OCI-LY7 (cell line): ENCODE data around the gene ZNF189. TPM values are rescaled to one million over a fixed set of nuclear protein-coding genes. Genes with fewer than 3 reads are reported as not detected.

ENCODE experiments used
- BruUV-seq: library from RNA; stranded (reverse); fragments of 400-500 nt; replicated peaks from 2 replicates; lab custom pipeline; 2021; lab: Mats Ljungman, UMichigan
- CTCF ChIA-PET: fragments of 300-600 bp; sonication (Branson Sonifier 250); formaldehyde crosslinking; loops from one replicate; lab custom pipeline; 2022; ENCODE audit warnings: antibody characterized with exemption; ENCODE audit not compliant: unreplicated experiment; lab: Charles Lee
- POLR2A ChIA-PET: fragments of 300-600 bp; sonication (Branson Sonifier 250); formaldehyde crosslinking; loops from one replicate; lab custom pipeline; 2022; ENCODE audit warnings: antibody characterized with exemption; lab: Charles Lee
- DNase-seq: peaks from one replicate; pipeline ENCODE4 v3.0.0-alpha.2; 2015; ENCODE audit warnings: low spot score
- H2AFZ ChIP-seq: fragments of 200-600 bp; sonication (generic), shearing (Covaris generic); 2 replicates; pipeline ENCODE4 v1.6.1; 2014; ENCODE audit warnings: mild to moderate bottlenecking, antibody characterized with exemption, low read length, moderate library complexity
- H3K27ac ChIP-seq: fragments of 200-600 bp; sonication (generic); 2 replicates; pipeline ENCODE4 v1.5.1; 2014; ENCODE audit warnings: mixed run types, low read depth, mild to moderate bottlenecking, moderate library complexity, low read length, inconsistent platforms; ENCODE audit not compliant: poor library complexity, severe bottlenecking
- H3K36me3 ChIP-seq: fragments of 200-600 bp; sonication (generic); 2 replicates; pipeline ENCODE4 v1.6.1; 2014; ENCODE audit warnings: mild to moderate bottlenecking, antibody characterized with exemption, low read length, moderate library complexity, mixed read lengths; ENCODE audit not compliant: insufficient read depth
- H3K4me1 ChIP-seq: fragments of 200-600 bp; sonication (generic); 2 replicates; pipeline ENCODE4 v1.5.1; 2014; ENCODE audit warnings: mild to moderate bottlenecking, low read length; ENCODE audit not compliant: insufficient read depth, poor library complexity, severe bottlenecking
- H3K4me2 ChIP-seq: fragments of 200-600 bp; sonication (generic); 2 replicates; pipeline ENCODE4 v1.6.1; 2014; ENCODE audit warnings: mild to moderate bottlenecking, low read length
- H3K4me3 ChIP-seq: fragments of 200-600 bp; sonication (generic); 2 replicates; pipeline ENCODE4 v1.5.1; 2014; ENCODE audit warnings: mild to moderate bottlenecking, low read depth, low read length; ENCODE audit not compliant: poor library complexity, severe bottlenecking
- H3K79me2 ChIP-seq: fragments of 200-600 bp; sonication (generic); 2 replicates; pipeline ENCODE4 v1.6.1; 2016; ENCODE audit warnings: low read depth, mild to moderate bottlenecking, low read length, moderate library complexity, mixed read lengths; ENCODE audit not compliant: insufficient read depth
- H3K9me2 ChIP-seq: fragments of 200-600 bp; sonication (generic); 2 replicates; pipeline ENCODE4 v1.6.1; 2016; ENCODE audit warnings: mild to moderate bottlenecking, low read length, mixed read lengths; ENCODE audit not compliant: insufficient read depth
- H3K9me3 ChIP-seq: fragments of 200-600 bp; sonication (generic); 2 replicates; pipeline ENCODE4 v1.6.1; 2014; ENCODE audit warnings: mild to moderate bottlenecking, mixed run types, low read length, mixed read lengths
- H4K20me1 ChIP-seq: fragments of 200-600 bp; sonication (generic); 2 replicates; pipeline ENCODE4 v1.6.1; 2014; ENCODE audit warnings: mild to moderate bottlenecking, antibody characterized with exemption, low read length, moderate library complexity, mixed read lengths; ENCODE audit not compliant: insufficient read depth
- EZH2phosphoT487 ChIP-seq: fragments of 200-600 bp; sonication (generic); IDR thresholded peaks from 2 replicates; pipeline ENCODE4 v1.6.1; 2018; ENCODE audit warnings: low read depth, borderline replicate concordance, mild to moderate bottlenecking, mixed run types, antibody characterized with exemption, low read length, moderate library complexity, mixed read lengths
- intact Hi-C: fragments of 100-400 bp; cut with micrococcal nuclease; formaldehyde crosslinking; loops from one replicate; pipeline ENCODE4 v1.10.0; 2022; ENCODE audit not compliant: unreplicated experiment
- small RNA-seq: library from RNA; depleted of rRNA; stranded (forward); fragments of <200 nt; gene quantifications from one replicate; pipeline ENCODE3, GENCODE V24; 2014
- total RNA-seq, 2 experiments: library from RNA; depleted of rRNA in 1 of 2; stranded (reverse); fragments of >200 nt in 1 of 2; shearing (Covaris generic) in 1 of 2; gene quantifications; 2 replicates each; pipeline ENCODE4 v1.2.3, GENCODE V29; 2014 to 2022
- TF ChIP-seq, protein P1 (sequence below): fragments of 200-600 bp; sonication (generic); conservative IDR thresholded peaks from 2 replicates; pipeline ENCODE4 v1.5.1; 2014; ENCODE audit warnings: mild to moderate bottlenecking, antibody characterized with exemption, low read length, moderate library complexity, mixed read lengths

Gene ZNF189
- total RNA-seq, 2 experiments from 2014 or later: 11.0 to 17.3 TPM

DNA sequence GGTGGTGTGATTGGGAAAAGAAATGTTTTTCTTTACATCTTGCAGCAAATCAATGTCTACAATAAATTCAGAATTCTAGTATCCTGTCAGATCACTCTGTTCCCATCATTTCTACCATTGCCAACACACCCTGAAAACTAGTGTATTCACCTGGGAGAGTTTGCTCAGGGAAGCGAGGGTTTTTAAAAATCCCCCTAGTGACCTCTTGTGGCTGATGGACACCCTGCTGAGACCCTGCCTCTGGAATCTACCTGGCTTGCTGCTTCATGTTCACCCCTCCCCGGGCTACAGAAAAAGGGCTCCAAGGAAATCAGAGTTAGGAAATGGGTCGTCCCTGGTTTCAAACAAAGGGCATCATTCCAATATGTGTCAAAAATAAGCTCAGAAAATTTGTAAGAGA is 58.4 kb downstream of the ZNF189 start:
- H4K20me1 ChIP-seq: no peaks in the 10 kb centered on the region
- intact Hi-C loops: no loop called here
- peak; percentile 8 for DNase-seq
- ChIA-PET CTCF (no interaction called here), POLR2A (interaction anchor here (0.6 kb wide), 1 partner anchor 26 kb away, joined by 3 read pairs; no protein-coding TSS in a partner anchor)
- no peak overlapping the region for H3K27ac ChIP-seq
- no peaks in the 10 kb centered on the region for H3K9me3 ChIP-seq
- H2AFZ ChIP-seq: no peak overlapping the region
- H3K4me3 ChIP-seq: no peak overlapping the region
- no peaks in the 10 kb centered on the region for H3K9me2 ChIP-seq
- H3K36me3 ChIP-seq: no peaks in the 10 kb centered on the region
- TF ChIP-seq EZH2phosphoT487: no peak
- TF ChIP-seq, protein P1, sequence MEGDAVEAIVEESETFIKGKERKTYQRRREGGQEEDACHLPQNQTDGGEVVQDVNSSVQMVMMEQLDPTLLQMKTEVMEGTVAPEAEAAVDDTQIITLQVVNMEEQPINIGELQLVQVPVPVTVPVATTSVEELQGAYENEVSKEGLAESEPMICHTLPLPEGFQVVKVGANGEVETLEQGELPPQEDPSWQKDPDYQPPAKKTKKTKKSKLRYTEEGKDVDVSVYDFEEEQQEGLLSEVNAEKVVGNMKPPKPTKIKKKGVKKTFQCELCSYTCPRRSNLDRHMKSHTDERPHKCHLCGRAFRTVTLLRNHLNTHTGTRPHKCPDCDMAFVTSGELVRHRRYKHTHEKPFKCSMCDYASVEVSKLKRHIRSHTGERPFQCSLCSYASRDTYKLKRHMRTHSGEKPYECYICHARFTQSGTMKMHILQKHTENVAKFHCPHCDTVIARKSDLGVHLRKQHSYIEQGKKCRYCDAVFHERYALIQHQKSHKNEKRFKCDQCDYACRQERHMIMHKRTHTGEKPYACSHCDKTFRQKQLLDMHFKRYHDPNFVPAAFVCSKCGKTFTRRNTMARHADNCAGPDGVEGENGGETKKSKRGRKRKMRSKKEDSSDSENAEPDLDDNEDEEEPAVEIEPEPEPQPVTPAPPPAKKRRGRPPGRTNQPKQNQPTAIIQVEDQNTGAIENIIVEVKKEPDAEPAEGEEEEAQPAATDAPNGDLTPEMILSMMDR: peak; percentile 45
- no peaks in the 10 kb centered on the region for H3K4me1 ChIP-seq
- BruUV-seq: no TSS peak
- H3K4me2 ChIP-seq: no peak overlapping the region
- H3K79me2 ChIP-seq: no peaks in the 10 kb centered on the region

DNA sequence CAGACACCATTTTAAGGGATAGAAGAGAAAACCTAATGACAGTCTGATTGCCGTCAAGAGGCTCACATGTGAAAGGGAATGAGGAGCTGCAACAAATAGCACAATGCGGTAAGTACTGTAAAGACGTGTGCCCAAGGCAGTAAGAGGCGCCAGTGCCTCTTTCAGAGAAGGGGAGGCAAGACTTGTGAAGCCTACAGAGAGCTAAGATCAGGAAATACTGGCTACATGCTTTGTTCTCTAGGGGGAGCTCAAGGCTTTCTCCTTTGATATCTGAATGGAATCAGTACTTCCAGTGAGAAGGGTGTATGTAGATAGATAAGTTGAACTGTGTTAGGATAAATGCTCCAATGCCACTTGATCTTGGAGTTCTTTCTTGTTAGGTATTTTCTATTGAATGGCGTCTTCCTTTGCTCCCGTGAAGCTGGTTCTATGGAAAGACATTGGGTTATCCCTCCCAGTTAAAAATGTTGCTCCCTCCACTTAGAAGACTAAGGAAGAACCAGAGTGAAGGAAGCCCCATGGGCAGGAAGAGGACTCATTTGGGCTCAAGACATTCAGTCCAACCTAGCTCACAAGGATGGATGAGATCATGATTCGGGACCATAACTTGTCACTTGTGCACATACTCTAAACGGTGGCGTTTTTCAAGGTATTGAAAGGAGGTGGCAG is 60.4 kb downstream of the ZNF189 start:
- H3K4me3 ChIP-seq: no peak overlapping the region
- no peak overlapping the region for H3K4me2 ChIP-seq
- no peaks in the 10 kb centered on the region for H3K36me3 ChIP-seq
- no peak overlapping the region for H2AFZ ChIP-seq
- H3K79me2 ChIP-seq: no peaks in the 10 kb centered on the region
- no peak for TF ChIP-seq EZH2phosphoT487
- TF ChIP-seq, protein P1: peak; percentile 79
- no TSS peak for BruUV-seq
- no peaks in the 10 kb centered on the region for H4K20me1 ChIP-seq
- ChIA-PET POLR2A (interaction anchor here (0.6 kb wide), 1 partner anchor 1172 kb away, joined by 3 read pairs; no protein-coding TSS in a partner anchor), CTCF (interaction anchor here (1.5 kb wide), 1 partner anchor 71 kb away, joined by 3 read pairs; no protein-coding TSS in a partner anchor)
- H3K27ac ChIP-seq: no peak overlapping the region
- H3K9me2 ChIP-seq: no peaks in the 10 kb centered on the region
- peak; percentile 66 for DNase-seq
- no peaks in the 10 kb centered on the region for H3K4me1 ChIP-seq
- H3K9me3 ChIP-seq: no peaks in the 10 kb centered on the region
- intact Hi-C loops: loop anchor here (1.0 kb wide), 1 partner anchor 71 kb away; no protein-coding TSS in a partner anchor

Small RNA genes lying within 50 kb of the gene (small RNA-seq; reads per million reads assigned to genes)
- not detected for gene AL353621.2

Other genes starting within 250 kb of the ZNF189 start
- gene BAAT, start 13.8 kb upstream of the ZNF189 start, total RNA-seq (2014; rRNA removed; shearing (Covaris generic)): 0.13 TPM in 1 of 2 replicates, not detected in the other
- not detected in 2 replicates for gene BAAT, start 13.8 kb upstream of the ZNF189 start, total RNA-seq (2022)
- 17.7 and 18.5 TPM in 2 replicates for gene MRPL50, start 233 bp upstream of the ZNF189 start, total RNA-seq (2014; rRNA removed; shearing (Covaris generic))
- gene MRPL50, start 233 bp upstream of the ZNF189 start, total RNA-seq (2022): 12.8 and 13.3 TPM in 2 replicates
- not detected in 2 replicates for gene ALDOB, start 36.9 kb downstream of the ZNF189 start, total RNA-seq (2014; rRNA removed; shearing (Covaris generic))
- gene ALDOB, start 36.9 kb downstream of the ZNF189 start, total RNA-seq (2022): not detected in 2 replicates
- 13.5 and 20.4 TPM in 2 replicates for gene RNF20, start 135.0 kb downstream of the ZNF189 start, total RNA-seq (2014; rRNA removed; shearing (Covaris generic))
- gene RNF20, start 135.0 kb downstream of the ZNF189 start, total RNA-seq (2022): 38.6 and 43.5 TPM in 2 replicates
- gene PPP3R2, start 196.1 kb downstream of the ZNF189 start, total RNA-seq (2014; rRNA removed; shearing (Covaris generic)): not detected in 2 replicates
- gene PPP3R2, start 196.1 kb downstream of the ZNF189 start, total RNA-seq (2022): not detected in 2 replicates